Parathyroid adenoma (tissue), 2 donors: ENCODE results near the gene ACADM.
"Not testable (repeated sequence)": the region's sequence is repeated elsewhere in the genome, so short reads cannot be mapped to it uniquely, and the experiment has no call there.

ENCODE experiments used
- H2AFZ ChIP-seq: fragments of 300-600 bp; sonication (generic); one replicate; pipeline ENCODE4 v1.7.0; 2017; ENCODE audit warnings: antibody characterized with exemption, mild to moderate bottlenecking
- H3K27ac ChIP-seq: fragments of 300-600 bp; sonication (generic); one replicate; pipeline ENCODE4 v1.7.0; 2017
- H3K27me3 ChIP-seq: fragments of 300-600 bp; sonication (generic); one replicate; pipeline ENCODE4 v1.7.0; 2017; ENCODE audit warnings: low read length; ENCODE audit not compliant: control insufficient read depth, insufficient read depth
- H3K36me3 ChIP-seq: fragments of 300-600 bp; sonication (generic); one replicate; pipeline ENCODE4 v1.7.0; 2017; ENCODE audit warnings: low read length; ENCODE audit not compliant: control insufficient read depth, insufficient read depth
- H3K4me1 ChIP-seq: fragments of 300-600 bp; sonication (generic); one replicate; pipeline ENCODE4 v1.7.0; 2017; ENCODE audit warnings: control low read depth
- H3K4me2 ChIP-seq: fragments of 300-600 bp; sonication (generic); one replicate; pipeline ENCODE4 v1.7.0; 2017; ENCODE audit warnings: low read length
- H3K4me3 ChIP-seq: fragments of 300-600 bp; sonication (generic); one replicate; pipeline ENCODE4 v1.7.0; 2017; ENCODE audit warnings: low read depth, low read length
- H3K79me2 ChIP-seq: fragments of 300-600 bp; sonication (generic); one replicate; pipeline ENCODE4 v1.7.0; 2017; ENCODE audit warnings: control low read depth
- H3K9ac ChIP-seq: fragments of 300-600 bp; sonication (generic); one replicate; pipeline ENCODE4 v1.7.0; 2017; ENCODE audit warnings: mild to moderate bottlenecking
- H3K9me3 ChIP-seq: fragments of 300-600 bp; sonication (generic); one replicate; pipeline ENCODE4 v1.7.0; 2017; ENCODE audit warnings: low read length; ENCODE audit not compliant: control insufficient read depth
- TF ChIP-seq, protein P1 (sequence below): fragments of 300-600 bp; sonication (generic); IDR thresholded peaks from one replicate; pipeline ENCODE4 v1.7.0; 2017; ENCODE audit warnings: antibody characterized with exemption, mild to moderate bottlenecking
- donor health status: primary hyperparathyroidism.

Gene ACADM

DNA sequence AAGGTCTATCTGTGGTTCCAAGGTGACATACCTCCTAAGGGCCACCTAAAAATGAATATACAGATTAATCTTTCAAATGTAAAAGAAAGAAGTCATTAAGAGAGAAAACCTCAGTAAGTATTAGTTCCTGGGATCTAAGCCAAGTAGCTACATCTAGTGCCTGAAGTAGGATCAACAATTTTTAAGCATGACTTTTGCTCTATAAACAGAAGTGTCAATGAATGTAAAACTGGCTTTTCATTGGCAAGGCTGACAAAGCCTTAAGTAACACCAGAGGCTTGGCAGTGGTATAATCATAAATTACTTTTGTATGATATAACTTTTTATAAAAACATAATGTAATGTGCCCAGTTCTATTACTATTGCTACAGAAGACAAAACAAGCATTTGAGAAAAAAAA lies 12.2 kb upstream of the ACADM start:
- no peaks in the 10 kb centered on the region for H3K36me3 ChIP-seq
- H3K27me3 ChIP-seq: no peaks in the 10 kb centered on the region
- H3K79me2 ChIP-seq: no peaks in the 10 kb centered on the region
- no peaks in the 10 kb centered on the region for H3K9me3 ChIP-seq
- H3K9ac ChIP-seq: no peak overlapping the region
- H2AFZ ChIP-seq: no peak overlapping the region
- TF ChIP-seq, protein P1, sequence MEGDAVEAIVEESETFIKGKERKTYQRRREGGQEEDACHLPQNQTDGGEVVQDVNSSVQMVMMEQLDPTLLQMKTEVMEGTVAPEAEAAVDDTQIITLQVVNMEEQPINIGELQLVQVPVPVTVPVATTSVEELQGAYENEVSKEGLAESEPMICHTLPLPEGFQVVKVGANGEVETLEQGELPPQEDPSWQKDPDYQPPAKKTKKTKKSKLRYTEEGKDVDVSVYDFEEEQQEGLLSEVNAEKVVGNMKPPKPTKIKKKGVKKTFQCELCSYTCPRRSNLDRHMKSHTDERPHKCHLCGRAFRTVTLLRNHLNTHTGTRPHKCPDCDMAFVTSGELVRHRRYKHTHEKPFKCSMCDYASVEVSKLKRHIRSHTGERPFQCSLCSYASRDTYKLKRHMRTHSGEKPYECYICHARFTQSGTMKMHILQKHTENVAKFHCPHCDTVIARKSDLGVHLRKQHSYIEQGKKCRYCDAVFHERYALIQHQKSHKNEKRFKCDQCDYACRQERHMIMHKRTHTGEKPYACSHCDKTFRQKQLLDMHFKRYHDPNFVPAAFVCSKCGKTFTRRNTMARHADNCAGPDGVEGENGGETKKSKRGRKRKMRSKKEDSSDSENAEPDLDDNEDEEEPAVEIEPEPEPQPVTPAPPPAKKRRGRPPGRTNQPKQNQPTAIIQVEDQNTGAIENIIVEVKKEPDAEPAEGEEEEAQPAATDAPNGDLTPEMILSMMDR: no peak
- no peak overlapping the region for H3K27ac ChIP-seq
- no peaks in the 10 kb centered on the region for H3K4me1 ChIP-seq
- no peak overlapping the region for H3K4me3 ChIP-seq
- no peak overlapping the region for H3K4me2 ChIP-seq

- Histone ChIP-seq H3K4me2 (no peak overlapping the region), H3K79me2 (no peaks in the 10 kb centered on the region), H3K27ac (no peak overlapping the region), H3K27me3 (no peaks in the 10 kb centered on the region), H3K9ac (no peak overlapping the region), H3K4me1 (no peaks in the 10 kb centered on the region), H2AFZ (no peak overlapping the region), H3K4me3 (no peak overlapping the region), H3K9me3 (no peaks in the 10 kb centered on the region), H3K36me3 (no peaks in the 10 kb centered on the region)
- TF ChIP-seq, protein P1: no peak
Measured at GRCh38 chr1:75719810-75720209, 4.7 kb upstream of the ACADM start.

- Histone ChIP-seq H3K79me2 (no peaks in the 10 kb centered on the region), H3K9ac (no peak overlapping the region), H3K4me3 (no peak overlapping the region), H3K4me1 (no peaks in the 10 kb centered on the region), H3K27ac (no peak overlapping the region), H2AFZ (no peak overlapping the region), H3K9me3 (no peaks in the 10 kb centered on the region), H3K36me3 (no peaks in the 10 kb centered on the region), H3K4me2 (no peak overlapping the region), H3K27me3 (no peaks in the 10 kb centered on the region)
- TF ChIP-seq, protein P1: no peak
Measured at GRCh38 chr1:75720325-75720724, 4.2 kb upstream of the ACADM start.

DNA sequence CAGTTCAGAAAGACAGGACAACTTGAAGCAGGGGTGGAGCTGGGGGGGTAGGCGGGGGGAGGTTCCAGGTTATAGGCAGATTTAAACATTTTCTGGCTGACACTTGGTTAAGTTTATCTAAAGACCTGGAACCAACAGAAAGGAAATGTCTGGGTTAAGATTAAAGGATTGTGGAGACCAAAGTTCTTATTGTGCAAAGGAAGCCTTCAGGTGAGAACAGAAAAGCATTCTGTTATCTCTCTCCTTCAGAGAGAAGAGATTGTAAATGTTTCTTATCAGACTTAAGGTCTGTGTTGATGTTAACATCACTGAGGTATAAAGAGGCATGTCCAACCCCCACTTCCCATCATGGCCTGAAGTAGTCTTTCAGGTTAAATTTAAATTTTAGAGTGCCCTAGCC lies 3.7 kb upstream of the ACADM start:
- TF ChIP-seq, protein P1: no peak

DNA sequence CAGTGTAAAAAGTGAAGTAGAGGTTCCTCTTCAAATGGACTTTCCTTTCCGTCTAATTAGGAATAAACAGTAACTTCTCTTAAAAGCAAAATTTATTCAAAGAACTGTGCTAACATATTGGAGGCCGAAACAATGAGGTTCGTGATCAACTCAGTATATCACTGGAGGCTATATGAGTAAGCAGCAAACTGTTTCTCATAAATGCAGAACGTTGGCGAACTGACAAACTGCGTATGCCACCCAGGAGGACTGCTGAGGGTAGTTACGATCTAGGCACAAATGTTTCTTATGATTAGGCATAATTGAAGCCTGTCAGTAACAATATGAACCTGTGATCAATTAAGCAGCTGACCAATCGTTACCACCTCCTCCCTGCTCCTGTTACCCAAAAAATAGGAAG lies 2.3 kb upstream of the ACADM start:
- not testable (repeated sequence) for H3K27ac ChIP-seq, H2AFZ ChIP-seq, H3K79me2 ChIP-seq, H3K4me1 ChIP-seq, H3K27me3 ChIP-seq, H3K36me3 ChIP-seq, H3K9me3 ChIP-seq, H3K4me2 ChIP-seq, H3K9ac ChIP-seq, H3K4me3 ChIP-seq

More for the DNA sequence above, 3.7 kb upstream of the ACADM start:
- no peak overlapping the region for H3K27ac ChIP-seq
- no peaks in the 10 kb centered on the region for H3K27me3 ChIP-seq
- no peaks in the 10 kb centered on the region for H3K36me3 ChIP-seq
- no peaks in the 10 kb centered on the region for H3K79me2 ChIP-seq
- H3K9ac ChIP-seq: no peak overlapping the region
- H3K9me3 ChIP-seq: no peaks in the 10 kb centered on the region
- no peak overlapping the region for H3K4me3 ChIP-seq
- no peak overlapping the region for H2AFZ ChIP-seq
- H3K4me2 ChIP-seq: no peak overlapping the region
- H3K4me1 ChIP-seq: no peaks in the 10 kb centered on the region
